Right atrium auricular region (tissue), 2 donors: ENCODE measurements around the gene DLG5. TPM values are rescaled to one million over a fixed set of nuclear protein-coding genes. Genes with fewer than 3 reads are reported as not detected.
"Not testable (repeated sequence)": the region's sequence is repeated elsewhere in the genome, so short reads cannot be mapped to it uniquely, and the experiment has no call there.

Source experiments
- DNase-seq: peaks from one replicate; pipeline ENCODE4 v3.0.0-alpha.2; 2019; ENCODE audit warnings: low spot score
- H3K27ac ChIP-seq, 2 donors: fragments of 200-600 bp; sonication (generic); 1 replicate in 1 of 2; 2 replicates in 1 of 2; pipeline ENCODE4 v1.5.1; 2016 to 2019
- H3K27me3 ChIP-seq, 2 donors: fragments of 200-600 bp; sonication (generic); one replicate each; pipeline versions ENCODE4 v1.5.1 to v1.6.0; 2017 to 2019
- H3K36me3 ChIP-seq: fragments of 200-600 bp; sonication (generic); one replicate; pipeline ENCODE4 v1.5.1; 2016
- H3K4me1 ChIP-seq, 2 donors: fragments of 200-600 bp; sonication (generic); one replicate each; pipeline versions ENCODE4 v1.5.1 to v1.6.0; 2017 to 2019
- H3K4me3 ChIP-seq, 2 donors: fragments of 200-600 bp; sonication (generic); 1 replicate in 1 of 2; 2 replicates in 1 of 2; pipeline ENCODE4 v1.5.1; 2017 to 2019; ENCODE audit warnings: mild to moderate bottlenecking in 1 of 2, moderate library complexity in 1 of 2
- H3K9me3 ChIP-seq, 2 donors: fragments of 200-600 bp; sonication (generic); one replicate each; pipeline ENCODE4 v1.5.1; 2019
- total RNA-seq, 2 donors: library from RNA; depleted of rRNA; stranded (reverse); fragments of >200 nt; gene quantifications; one replicate each; pipeline ENCODE4 v1.1.0, GENCODE V29; 2016
- TF ChIP-seq, protein P1 (sequence below), 2 donors: fragments of 200-600 bp; sonication (generic); IDR thresholded peaks; one replicate each; pipeline ENCODE4 v1.5.1; 2019; ENCODE audit warnings: antibody characterized with exemption in 2 of 2

Gene DLG5
- total RNA-seq, 2 donors from 2014 or later: 10.5 to 20.4 TPM

DNA sequence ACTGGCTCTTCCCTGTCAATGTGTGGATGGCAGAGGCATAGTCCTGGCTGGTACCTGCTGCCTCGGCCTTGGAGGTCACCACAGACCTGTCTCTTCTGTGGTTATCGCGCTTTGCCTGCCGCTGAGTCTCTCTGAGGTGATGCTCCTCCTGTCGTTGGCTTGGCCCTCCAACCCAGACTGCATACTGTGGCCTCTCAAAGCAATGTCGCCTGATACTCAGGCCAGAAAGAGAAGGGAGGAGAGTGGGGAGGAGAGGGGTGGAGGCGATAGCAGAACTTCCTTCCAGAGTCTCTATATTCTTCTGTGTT is 155.7 kb downstream of the DLG5 start:
- Histone ChIP-seq H3K27me3 (no peaks in the 10 kb centered on the region), H3K36me3 (no peaks in the 10 kb centered on the region), H3K9me3 (no peaks in the 10 kb centered on the region), H3K4me1 (no peaks in the 10 kb centered on the region), H3K4me3 (no peak overlapping the region), H3K27ac (no peak overlapping the region)
- TF ChIP-seq, protein P1, sequence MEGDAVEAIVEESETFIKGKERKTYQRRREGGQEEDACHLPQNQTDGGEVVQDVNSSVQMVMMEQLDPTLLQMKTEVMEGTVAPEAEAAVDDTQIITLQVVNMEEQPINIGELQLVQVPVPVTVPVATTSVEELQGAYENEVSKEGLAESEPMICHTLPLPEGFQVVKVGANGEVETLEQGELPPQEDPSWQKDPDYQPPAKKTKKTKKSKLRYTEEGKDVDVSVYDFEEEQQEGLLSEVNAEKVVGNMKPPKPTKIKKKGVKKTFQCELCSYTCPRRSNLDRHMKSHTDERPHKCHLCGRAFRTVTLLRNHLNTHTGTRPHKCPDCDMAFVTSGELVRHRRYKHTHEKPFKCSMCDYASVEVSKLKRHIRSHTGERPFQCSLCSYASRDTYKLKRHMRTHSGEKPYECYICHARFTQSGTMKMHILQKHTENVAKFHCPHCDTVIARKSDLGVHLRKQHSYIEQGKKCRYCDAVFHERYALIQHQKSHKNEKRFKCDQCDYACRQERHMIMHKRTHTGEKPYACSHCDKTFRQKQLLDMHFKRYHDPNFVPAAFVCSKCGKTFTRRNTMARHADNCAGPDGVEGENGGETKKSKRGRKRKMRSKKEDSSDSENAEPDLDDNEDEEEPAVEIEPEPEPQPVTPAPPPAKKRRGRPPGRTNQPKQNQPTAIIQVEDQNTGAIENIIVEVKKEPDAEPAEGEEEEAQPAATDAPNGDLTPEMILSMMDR (IDR thresholded peaks at IDR 0.05): no peak
- DNase-seq: peak; percentile 34

DNA sequence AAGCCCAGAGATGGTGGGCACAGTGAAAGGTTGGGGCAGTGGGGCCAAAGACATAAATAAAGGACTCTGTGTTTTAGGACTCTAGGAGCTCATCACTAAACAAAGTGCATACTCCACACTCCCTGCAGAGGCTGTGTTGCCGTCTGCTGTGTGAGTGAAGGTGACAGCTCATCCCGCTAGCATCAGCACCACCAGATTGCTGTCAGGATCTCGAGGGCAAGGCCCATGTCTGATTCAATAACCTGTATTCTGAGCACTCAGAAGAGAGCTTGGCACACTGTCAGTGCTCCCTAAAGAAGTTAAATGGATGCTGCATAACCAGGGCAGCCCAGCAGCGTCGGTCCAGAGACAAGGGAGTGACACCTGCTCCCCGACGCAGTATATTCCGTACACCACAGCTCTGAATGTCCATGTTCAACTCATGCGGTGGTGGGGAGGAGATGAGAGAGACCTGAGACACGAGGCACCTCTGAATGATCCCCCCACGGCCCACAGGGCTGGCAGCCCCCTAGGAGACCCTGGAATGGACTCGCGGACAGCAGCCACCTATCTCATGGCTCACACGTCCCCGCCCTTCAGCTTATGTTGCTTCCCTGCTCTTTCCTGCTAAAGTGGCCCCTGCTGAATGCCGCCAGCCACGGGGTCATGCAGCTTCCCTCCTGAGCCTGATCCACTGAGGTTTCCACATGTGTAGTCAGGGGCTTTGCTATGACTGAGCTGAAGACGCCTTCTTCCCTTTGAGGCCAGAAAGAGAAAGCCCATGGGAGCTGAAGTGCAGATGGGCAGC is 156.3 kb downstream of the DLG5 start:
- H3K4me1 ChIP-seq: no peaks in the 10 kb centered on the region
- no peak overlapping the region for H3K4me3 ChIP-seq
- H3K36me3 ChIP-seq: no peaks in the 10 kb centered on the region
- TF ChIP-seq, protein P1 (IDR thresholded peaks at IDR 0.05): no peak
- H3K27me3 ChIP-seq: no peaks in the 10 kb centered on the region
- peak; percentile 55 for DNase-seq
- no peaks in the 10 kb centered on the region for H3K9me3 ChIP-seq
- H3K27ac ChIP-seq: no peak overlapping the region

DNA sequence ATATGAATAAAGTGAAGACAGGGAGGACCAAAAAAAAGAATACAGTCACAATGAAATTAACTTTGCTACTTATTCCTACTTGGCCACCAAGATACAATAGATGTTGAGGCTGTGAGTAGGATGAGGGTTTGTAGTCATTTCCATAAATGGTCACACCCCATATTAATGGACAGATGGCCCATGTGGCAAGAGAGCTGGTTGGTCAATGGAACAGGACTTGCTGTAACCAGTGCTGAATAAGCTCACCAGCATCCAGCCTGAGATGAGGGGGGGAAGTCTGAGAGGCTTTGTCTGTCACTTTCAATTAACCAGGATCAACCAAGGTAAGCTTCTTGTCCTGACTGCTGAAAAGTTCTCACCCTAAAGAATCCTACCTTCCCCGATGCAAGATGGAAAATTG is 158.5 kb downstream of the DLG5 start:
- TF ChIP-seq, protein P1 (IDR thresholded peaks at IDR 0.05): no peak
- peak; percentile 38 for DNase-seq
- H3K9me3 ChIP-seq: no peaks in the 10 kb centered on the region
- H3K27me3 ChIP-seq: no peaks in the 10 kb centered on the region
- H3K36me3 ChIP-seq: no peaks in the 10 kb centered on the region
- H3K27ac ChIP-seq: no peak overlapping the region
- no peak overlapping the region for H3K4me3 ChIP-seq
- no peaks in the 10 kb centered on the region for H3K4me1 ChIP-seq

DNA sequence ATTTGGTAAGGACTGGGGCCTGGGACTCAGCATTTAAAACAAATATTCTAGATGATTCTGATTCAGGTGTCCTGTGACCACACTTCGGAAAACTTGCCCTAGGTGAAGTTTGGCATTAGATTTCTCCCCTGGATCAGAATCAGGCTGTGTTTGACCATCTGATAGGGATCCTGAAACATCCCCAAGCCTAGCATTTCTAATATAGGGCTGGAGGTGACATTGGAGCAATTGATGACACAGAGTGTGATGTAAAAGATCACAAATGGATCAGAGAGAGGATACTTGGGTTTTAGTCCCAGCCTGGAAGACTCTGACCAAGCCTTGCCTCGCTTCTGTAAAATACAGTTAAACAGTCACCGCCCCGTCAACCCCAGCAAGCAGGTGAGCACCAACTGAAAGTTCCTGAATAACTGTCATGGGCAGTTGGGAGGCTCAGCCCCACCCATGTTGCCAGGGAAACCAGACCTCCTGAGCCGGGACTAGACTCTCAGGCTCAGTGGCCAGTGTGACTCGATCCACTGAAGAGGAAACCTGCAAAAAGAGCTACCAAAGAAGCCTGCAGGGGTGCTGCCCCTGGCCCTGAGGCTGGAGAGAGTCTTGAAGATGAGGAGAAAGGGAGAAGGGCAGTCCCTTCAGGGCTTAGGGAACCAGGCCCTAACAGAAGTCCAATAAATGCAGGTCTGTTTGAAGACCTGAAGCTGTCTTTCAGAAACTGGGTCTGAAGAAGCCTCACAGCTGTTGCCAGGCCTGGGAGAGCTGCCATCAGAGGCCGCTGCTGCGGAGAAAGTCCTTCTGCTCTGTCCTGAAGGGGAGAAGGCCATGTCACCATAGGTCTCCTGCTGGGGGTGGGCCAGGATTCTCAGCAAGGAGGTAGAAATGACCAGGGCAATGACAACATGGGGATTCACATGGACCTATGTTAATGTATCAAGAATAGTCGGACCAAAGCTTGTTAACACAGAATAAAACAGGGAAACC is 162.8 kb downstream of the DLG5 start:
- H3K9me3 ChIP-seq: no peaks in the 10 kb centered on the region
- no peaks in the 10 kb centered on the region for H3K36me3 ChIP-seq
- DNase-seq: no peak
- H3K4me3 ChIP-seq: no peak overlapping the region
- no peaks in the 10 kb centered on the region for H3K27me3 ChIP-seq
- H3K27ac ChIP-seq: no peak overlapping the region
- TF ChIP-seq, protein P1 (IDR thresholded peaks at IDR 0.05): no peak
- no peaks in the 10 kb centered on the region for H3K4me1 ChIP-seq

DNA sequence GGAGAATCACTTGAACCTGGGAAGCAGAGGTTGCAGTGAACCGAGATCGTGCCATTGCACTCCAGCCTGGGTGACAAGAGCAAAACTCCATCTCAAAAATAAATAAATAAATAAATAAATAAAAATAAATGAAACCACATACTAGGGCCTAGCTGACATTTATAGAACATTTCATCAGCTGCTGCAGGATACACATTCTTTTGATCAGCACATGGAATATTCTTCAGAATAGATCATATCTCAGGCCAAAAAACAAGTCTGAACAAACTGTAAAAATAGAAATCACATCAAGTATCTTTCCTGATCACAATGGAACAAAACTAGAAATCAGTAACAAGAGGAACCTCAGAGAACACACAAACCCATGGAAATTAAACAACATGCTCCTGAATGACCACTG is 168.1 kb downstream of the DLG5 start:
- H3K36me3 ChIP-seq, H3K4me1 ChIP-seq, H3K9me3 ChIP-seq, H3K27ac ChIP-seq, H3K27me3 ChIP-seq, DNase-seq, H3K4me3 ChIP-seq: not testable (repeated sequence)
